NB4 (cell line): ENCODE data around the gene PCTP.

Source experiments
- DNase-seq: peaks from one replicate; pipeline ENCODE4 v3.0.0; 2010; ENCODE audit warnings: low read depth
- H3K4me3 ChIP-seq: one replicate; pipeline ENCODE4 v1.5.1; 2011; ENCODE audit warnings: mild to moderate bottlenecking, low read depth, low read length, moderate library complexity
- CTCF ChIP-seq: IDR thresholded peaks from one replicate; pipeline ENCODE4 v1.5.1; 2012; ENCODE audit warnings: low read depth, low read length
- MYC ChIP-seq: IDR thresholded peaks from 2 replicates; pipeline ENCODE4 v1.6.1; 2011; ENCODE audit warnings: low read depth, low read length
- POLR2A ChIP-seq: IDR thresholded peaks from 2 replicates; pipeline ENCODE4 v1.6.1; 2011; ENCODE audit warnings: mild to moderate bottlenecking; ENCODE audit not compliant: insufficient read length; ENCODE audit errors: extremely low read depth
- TF ChIP-seq, protein P1 (sequence below): IDR thresholded peaks from 2 replicates; pipeline ENCODE4 v1.6.1; 2011; ENCODE audit warnings: low read depth, low read length

The PCTP gene

DNA sequence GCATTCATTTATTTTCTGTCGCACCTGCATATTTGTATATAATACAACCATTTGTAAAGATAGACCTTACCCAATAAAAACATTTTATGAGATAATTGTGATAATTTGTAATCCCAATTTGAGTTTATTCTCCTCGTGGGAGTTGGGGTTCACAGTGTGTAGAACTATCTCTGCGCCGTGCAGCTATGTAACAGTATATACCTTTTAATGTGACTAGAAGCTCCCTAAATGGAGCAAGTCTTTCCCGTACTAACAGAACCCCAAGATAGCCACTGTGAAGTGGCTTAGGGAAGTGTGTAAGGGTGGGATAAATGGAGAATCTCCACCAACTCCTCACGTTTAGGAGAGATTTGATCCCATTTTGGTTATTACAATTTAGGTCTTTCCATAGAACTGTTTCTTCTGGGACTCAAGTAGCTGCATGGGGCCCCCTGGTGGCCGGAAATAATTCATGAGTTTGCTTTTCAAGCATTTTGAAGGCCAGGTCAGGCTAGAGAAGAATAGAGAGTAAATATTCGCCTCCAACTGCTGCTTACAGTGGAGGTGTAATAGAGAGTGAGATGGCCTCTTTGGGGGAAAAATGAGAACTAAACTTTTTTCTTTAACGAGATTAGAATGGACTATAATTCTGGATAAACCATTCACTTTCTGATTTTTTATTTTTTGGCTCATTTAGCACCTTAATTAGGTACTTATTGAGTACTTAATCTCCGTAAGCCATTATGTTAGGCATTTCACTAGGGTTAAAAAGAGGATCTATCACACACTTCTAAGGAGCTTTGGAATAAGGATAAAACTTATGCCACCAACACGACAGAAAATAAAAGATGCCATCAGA lies 32.7 kb upstream of the PCTP start:
- DNase-seq, result peak; percentile 71
- H3K4me3 ChIP-seq, result no peak overlapping the region
- TF ChIP-seq, protein P1, sequence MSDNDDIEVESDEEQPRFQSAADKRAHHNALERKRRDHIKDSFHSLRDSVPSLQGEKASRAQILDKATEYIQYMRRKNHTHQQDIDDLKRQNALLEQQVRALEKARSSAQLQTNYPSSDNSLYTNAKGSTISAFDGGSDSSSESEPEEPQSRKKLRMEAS, result no peak
- TF ChIP-seq POLR2A, result no peak
- TF ChIP-seq CTCF, result peak; percentile 58
- TF ChIP-seq MYC, result no peak

DNA sequence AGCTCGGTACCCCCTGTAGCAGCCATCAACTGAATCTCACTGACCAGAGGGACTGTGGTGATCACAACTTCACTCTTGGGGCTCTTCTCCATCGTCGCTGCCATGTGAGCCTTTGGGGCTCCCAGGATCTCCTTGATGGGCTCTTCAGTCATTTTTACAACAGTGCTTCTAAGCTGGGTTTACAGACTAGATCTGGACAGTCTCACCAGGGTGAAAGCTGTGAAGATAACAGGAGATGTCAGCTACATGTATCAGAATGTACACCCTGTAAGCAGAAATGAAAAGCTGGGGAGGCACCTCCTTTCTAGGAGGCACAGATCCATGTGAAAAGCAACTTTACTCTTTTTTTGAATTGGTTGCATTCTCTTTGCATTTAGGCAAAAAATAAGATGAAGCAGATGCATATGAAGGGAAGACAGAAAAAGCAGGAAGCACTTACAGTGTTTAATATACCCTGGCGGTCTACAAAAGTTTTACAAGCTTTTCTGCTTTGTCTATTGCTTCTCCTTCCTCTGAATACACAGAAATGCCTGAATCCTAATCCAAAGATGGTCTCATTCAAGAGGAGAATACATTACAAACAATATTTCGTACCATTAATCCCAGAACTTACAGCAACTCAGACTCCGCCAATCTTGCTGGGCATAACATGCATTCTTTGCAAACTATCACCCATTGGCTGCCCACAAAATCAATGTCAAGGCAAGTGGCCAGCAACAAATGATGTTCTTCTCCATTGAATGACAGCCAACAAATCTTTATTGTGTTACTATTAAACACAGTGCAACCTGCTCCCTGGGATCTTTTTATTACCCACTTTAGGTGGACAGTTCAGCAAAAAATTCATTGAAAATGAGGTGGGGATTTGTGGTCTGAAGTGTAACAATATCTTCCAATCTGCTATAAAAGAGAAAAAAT lies 29.7 kb upstream of the PCTP start:
- TF ChIP-seq, protein P1, result no peak
- no peak for TF ChIP-seq CTCF
- no peak for TF ChIP-seq POLR2A
- no peak for TF ChIP-seq MYC
- no peak overlapping the region for H3K4me3 ChIP-seq
- DNase-seq, result peak; percentile 48

DNA sequence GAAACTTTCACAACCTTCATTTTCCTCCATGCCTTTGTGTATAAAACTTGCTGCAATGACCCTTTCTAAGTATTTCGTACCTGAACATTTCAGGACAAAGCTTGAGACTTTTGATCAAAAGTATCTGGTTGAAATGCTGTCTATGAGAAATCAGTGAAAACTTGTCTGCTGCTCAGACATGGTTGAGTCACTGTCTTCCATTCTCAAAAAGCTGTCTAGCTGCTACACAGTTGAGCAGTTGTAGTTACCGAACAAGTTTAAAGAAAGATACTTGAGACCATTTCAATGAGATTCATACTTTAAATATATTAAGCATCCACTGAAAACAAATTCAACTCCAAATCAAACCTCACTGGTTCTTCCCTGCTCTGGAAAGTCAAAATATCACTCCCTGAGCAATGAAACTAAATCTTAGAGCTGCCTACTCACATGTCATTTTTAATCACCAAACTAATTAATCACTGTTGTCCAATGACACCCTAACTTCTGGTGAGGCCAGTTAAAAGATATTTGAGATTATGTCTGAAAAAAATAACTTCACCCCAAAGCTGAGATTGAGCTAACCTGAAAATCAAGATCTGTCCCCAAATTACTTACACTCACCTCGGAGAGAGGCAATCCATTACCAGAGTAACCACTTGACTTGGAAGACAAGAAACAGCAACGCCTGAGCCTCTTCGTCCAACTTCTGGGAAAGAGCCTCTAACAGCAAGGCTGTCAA lies 28.7 kb upstream of the PCTP start:
- TF ChIP-seq, protein P1, result no peak
- TF ChIP-seq MYC, result no peak
- TF ChIP-seq POLR2A, result no peak
- no peak for TF ChIP-seq CTCF
- DNase-seq, result no peak

DNA sequence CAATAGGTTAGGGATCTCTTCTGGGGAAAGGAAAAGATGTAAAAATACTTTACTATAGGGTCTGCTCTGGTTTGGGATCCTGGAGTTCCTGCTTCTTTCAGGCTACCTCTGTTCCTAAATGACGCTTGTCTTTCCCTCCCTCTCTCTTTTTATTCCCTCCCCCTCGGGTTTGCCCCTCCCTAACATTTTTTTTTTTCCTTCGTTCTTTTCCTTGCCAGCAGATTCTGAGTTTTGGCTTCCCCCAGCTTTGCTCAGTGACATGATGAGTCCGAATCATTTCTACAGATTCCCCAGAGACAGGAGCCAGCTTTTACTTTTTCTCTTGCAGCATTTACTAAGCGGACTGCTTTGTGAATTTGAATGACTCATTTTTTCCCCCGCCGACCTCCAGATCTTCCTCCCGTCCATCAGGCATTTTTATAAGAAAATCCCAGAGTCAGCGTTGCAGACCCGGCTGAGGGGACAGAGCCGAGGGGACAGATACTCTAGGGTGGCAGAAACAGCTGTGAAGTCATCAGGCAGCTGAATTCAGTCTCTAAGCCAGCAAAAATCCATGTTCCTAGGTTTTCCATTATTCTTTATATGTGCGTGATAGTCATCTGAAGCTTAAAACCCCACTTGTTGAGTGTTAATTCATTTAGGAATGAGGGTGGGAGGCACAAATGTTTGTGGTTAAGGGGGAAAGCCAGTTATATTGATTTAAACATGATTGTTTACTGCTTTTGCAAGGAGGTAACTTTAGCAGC lies 27.9 kb upstream of the PCTP start, which contains the start of gene TMEM100:
Gene TMEM100 (minus strand): TSS at position 123 of the 746 bp plus-strand sequence. CDS start 1,794 bp downstream, outside the sequence.
- peak; percentile 82 for DNase-seq
- H3K4me3 ChIP-seq, result peak within 1 kb of the TSS; percentile 3
- TF ChIP-seq POLR2A (no peak), MYC (no peak)

More for the DNA sequence above, 28.7 kb upstream of the PCTP start:
- no peak overlapping the region for H3K4me3 ChIP-seq

DNA sequence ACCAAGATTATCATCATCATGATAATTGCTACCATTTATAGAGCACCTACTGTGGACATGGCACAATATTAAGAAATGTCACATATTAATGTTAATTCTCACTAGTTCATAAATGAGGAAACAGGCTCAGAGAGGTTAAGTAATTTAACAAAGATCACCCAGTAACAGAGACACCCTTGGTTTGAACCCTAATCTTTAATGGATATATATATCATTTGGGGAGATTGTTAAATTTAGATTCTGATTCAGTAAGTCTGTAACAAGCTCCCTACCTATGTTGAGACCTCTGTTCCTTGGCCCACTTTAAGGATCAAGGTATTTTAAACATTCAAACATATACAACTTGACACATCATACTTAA lies 27.4 kb upstream of the PCTP start:
- TF ChIP-seq POLR2A, result no peak
- TF ChIP-seq CTCF, result no peak
- H3K4me3 ChIP-seq, result no peak overlapping the region
- no peak for DNase-seq
